H54 (cell line): ENCODE measurements around the gene GYPB.
"Not testable (repeated sequence)": the region's sequence is repeated elsewhere in the genome, so short reads cannot be mapped to it uniquely, and the experiment has no call there.

Experiments
- DNase-seq: peaks from one replicate; pipeline ENCODE4 v3.0.0; 2011; ENCODE audit warnings: low spot score, mixed read lengths; ENCODE audit not compliant: insufficient read length
- FAIRE-seq: peaks from 3 replicates; lab custom pipeline; 2011; peaks lifted over from hg19 to GRCh38; lab: Jason Lieb, UNC
- POLR2A ChIP-seq: IDR thresholded peaks from 2 replicates; pipeline ENCODE4 v1.6.1; 2011; ENCODE audit warnings: low read depth, mild to moderate bottlenecking, low read length

Gene GYPB

GRCh38 chr4:144019277-144019676 lies at the start of gene GYPB:
Gene GYPB (minus strand): TSS chr4:144019380. CDS start chr4:144019287, 93 bp downstream.
- not testable (repeated sequence) for FAIRE-seq, DNase-seq

GRCh38 chr4:144061556-144061955 lies 42.4 kb upstream of the GYPB start:
- not testable (repeated sequence) for FAIRE-seq, DNase-seq

DNA sequence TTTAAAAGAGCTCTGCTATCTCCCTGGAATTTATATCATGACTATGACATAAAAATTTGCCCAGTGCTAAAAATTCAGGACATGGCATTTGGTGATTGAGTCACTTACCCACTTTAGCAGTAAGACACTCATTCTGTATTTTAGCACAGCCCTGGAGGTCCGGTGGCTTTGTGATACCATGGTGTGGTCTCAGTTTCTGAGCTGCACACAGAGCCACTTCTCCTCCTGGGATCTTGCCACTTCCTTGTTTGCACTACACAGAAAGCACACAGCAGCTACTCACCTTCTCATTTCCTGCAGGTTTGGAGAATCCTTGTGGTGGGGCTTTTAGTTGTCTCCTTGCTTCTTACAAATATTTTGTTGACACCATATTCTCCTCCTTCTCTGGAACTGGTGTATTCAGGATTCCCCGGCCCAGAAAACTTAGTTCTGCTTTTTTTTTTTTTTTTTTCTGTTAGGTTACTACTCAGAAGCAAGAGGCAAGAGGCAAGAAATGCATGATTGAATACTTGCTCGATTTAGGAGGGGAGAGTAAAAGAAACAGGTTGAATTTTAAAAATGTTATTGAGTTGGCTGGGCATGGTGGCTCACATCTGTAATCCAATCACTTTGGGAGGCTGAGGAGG lies 41.2 kb upstream of the GYPB start:
- FAIRE-seq, DNase-seq: not testable (repeated sequence)

- DNase-seq (no peak), FAIRE-seq (no peak)
- no peak for TF ChIP-seq POLR2A
Measured at GRCh38 chr4:144056800-144057199, 37.6 kb upstream of the GYPB start.

- DNase-seq, FAIRE-seq: not testable (repeated sequence)
Measured at GRCh38 chr4:144055336-144055735, 36.2 kb upstream of the GYPB start.

- not testable (repeated sequence) for FAIRE-seq, DNase-seq
Measured at GRCh38 chr4:144051494-144051893, 32.3 kb upstream of the GYPB start.

DNA sequence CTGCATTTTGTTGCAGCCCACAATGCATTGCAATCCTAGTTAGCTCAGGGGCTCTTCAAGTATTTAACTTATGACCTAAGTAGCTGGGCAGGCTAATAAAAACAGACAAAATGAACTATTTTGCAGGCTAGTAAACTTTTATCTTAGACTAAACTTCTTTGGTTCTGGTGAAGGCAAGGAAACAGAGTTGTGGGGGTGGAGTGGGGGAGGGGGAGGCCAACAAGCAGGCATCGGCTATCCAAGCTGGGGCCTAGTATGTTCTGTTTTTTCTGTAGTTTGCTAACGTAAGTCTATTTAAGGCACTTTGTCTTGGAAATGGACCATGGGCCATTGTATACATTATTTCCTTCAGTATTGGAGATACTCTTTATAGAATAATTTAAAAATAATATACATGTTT lies 31.5 kb upstream of the GYPB start:
- not testable (repeated sequence) for DNase-seq, FAIRE-seq

- DNase-seq, FAIRE-seq: not testable (repeated sequence)
Measured at GRCh38 chr4:144049495-144050424, 30.6 kb upstream of the GYPB start.

DNA sequence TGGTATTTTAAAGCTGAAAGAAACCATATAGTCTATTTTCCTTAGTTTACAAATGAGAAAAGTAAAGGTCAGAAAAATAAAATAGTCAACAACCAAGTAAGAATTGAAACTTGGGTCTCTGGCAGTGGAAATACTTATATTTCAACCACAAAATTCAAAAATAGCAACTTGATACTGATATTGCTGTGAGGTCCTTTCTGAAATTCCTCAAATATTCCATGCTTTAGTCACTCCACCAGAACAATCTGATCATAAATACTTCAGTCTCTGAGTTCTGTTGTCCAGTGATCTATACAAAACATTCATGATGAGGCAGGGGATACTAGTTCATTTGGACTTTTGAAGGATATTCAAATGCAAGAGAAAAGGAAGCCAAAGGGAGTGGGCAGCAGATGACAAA lies 25.8 kb upstream of the GYPB start:
- FAIRE-seq, DNase-seq: not testable (repeated sequence)

DNA sequence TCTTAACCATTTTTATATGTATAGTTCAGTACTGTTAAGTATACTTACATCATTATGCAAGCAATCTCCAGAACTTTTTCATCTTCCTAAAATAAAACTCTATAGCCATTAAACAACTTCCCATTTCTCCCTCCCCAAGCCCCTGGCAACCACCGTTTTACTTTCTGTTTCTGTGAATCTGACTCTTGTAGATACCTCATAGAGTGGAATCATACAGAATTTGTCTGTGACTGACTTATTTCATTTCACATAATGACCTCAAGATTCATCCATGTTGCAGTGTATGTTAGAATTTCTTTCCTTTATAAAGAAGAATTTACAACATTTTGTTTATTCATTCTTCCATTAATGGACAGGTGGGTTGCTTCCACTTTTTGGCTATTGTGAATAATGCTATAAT lies 13.4 kb upstream of the GYPB start:
- not testable (repeated sequence) for FAIRE-seq, DNase-seq

DNA sequence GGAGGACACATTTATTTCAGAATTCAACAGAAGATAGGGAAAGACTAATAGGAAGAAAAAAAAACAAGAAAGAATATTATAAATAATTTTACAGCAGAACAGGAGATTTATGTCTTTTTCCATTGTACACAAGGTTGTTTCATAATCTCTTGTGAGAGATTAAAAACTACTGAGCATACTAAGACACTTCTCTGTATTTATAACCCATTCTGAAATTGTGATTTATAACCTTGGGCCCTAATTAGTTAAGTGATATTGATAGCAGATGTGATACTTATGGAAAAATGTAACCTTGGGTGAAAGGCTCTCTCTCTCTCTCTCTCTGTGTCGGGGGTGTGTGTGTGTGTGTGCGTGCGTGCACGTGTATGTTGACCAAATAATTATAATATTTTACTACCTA lies 12.7 kb upstream of the GYPB start:
- not testable (repeated sequence) for DNase-seq

GRCh38 chr4:144031369-144031768 lies 12.2 kb upstream of the GYPB start:
- not testable (repeated sequence) for FAIRE-seq, DNase-seq

More for the DNA sequence above, 12.7 kb upstream of the GYPB start:
- FAIRE-seq, result not testable (repeated sequence)

DNA sequence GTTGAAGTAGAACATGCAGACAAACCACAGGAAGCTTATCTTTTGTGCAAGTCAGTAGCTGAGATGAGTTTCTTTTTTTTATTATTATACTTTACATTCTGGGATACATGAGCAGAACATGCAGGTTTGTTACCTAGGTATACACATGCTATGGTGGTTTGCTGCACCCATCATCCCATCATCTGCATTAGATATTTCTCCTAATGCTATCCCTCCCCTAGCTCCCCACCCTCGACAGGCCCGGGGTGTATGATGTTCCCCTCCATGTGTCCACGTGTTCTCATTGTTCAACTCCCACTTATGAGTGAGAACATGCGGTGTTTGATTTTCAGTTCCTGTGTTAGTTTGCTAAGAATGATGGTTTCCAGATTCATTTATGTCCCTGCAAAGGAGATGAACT lies 11.5 kb upstream of the GYPB start:
- FAIRE-seq, DNase-seq: not testable (repeated sequence)

DNA sequence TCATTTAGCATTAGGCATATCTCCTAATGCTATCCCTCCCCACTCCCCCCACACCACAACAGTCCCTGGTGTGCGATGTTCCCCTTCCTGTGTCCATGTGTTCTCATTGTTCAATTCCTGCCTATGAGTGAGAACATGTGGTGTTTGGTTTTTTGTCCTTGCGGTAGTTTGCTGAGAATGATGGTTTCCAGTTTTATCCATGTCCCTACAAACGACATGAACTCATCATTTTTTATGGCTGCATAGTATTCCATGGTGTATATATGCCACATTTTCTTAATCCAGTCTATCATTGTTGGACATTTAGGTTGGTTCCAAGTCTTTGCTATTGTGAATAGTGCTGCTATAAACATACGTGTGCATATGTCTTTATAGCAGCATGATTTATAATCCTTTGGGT lies 7.5 kb upstream of the GYPB start:
- not testable (repeated sequence) for DNase-seq, FAIRE-seq

GRCh38 chr4:144024399-144025053 lies 5.3 kb upstream of the GYPB start:
- FAIRE-seq, DNase-seq: not testable (repeated sequence)

- FAIRE-seq, DNase-seq: not testable (repeated sequence)
Measured at GRCh38 chr4:144022772-144023400, 3.7 kb upstream of the GYPB start.

DNA sequence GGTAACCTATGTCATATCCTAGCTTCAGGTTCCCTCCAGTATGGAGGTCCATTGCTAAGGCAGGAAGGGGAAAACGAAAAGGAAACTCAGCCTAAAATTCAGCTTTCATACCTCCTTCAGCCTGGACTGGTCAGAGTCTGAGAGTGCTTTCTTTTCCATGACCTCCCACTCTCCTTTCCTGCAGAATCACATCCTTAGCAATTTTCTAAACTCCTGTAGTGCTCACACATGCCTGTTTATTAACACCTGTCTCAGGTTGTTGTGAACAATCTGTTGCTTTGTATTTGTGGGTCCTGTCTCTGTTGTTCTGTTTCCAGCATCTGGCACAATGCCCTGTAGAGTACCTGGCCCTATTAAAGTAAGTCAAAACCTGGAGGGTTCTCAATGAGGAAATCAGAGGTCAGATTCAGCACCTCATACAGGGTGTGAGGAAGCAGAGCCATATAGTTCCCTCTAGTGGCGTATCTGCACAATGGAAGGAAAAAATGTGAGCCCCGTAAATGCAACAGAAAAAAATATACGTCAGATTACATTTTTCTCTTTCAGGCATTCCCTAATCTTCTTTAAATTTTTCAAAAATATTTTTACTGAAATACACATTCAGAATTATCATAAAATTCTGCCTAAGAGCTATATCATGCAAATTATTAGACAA lies 2.3 kb upstream of the GYPB start:
- not testable (repeated sequence) for DNase-seq

GRCh38 chr4:144018223-144019000 lies 768 bp downstream of the GYPB start:
- not testable (repeated sequence) for FAIRE-seq, DNase-seq

More for the DNA sequence above, 2.3 kb upstream of the GYPB start:
- FAIRE-seq, result not testable (repeated sequence)
